Activated naive CD4-positive, alpha-beta T cell treated with Interleukin-2 at 50 U/mL for 16 hours (primary cell): ENCODE results near the gene MCF2L.

Source experiments
- DNase-seq: peaks from one replicate; pipeline ENCODE4 v3.0.0-alpha.2; 2020

Gene MCF2L

GRCh38 chr13:113117911-113118260 lies 148.9 kb downstream of the MCF2L start:
- no peak for DNase-seq

GRCh38 chr13:113118261-113119021 lies 149.4 kb downstream of the MCF2L start:
- no peak for DNase-seq

GRCh38 chr13:113119166-113119821 lies 150.3 kb downstream of the MCF2L start:
- no peak for DNase-seq

- DNase-seq = no peak
These were observed 150.8 kb downstream of the MCF2L start for GRCh38 chr13:113119822-113120189.

- no peak for DNase-seq
These were observed 151.5 kb downstream of the MCF2L start for GRCh38 chr13:113120300-113121182.

- no peak for DNase-seq
These were observed 152.3 kb downstream of the MCF2L start for GRCh38 chr13:113121183-113121927.

GRCh38 chr13:113121928-113122471 lies 153.0 kb downstream of the MCF2L start:
- DNase-seq = no peak

- no peak for DNase-seq
These were observed 153.7 kb downstream of the MCF2L start, which contains the start of gene F10 for GRCh38 chr13:113122550-113123225. F10 (plus strand) TSS chr13:113122799; CDS start chr13:113122856, 57 bp downstream.

GRCh38 chr13:113123226-113124201 lies 154.5 kb downstream of the MCF2L start:
- no peak for DNase-seq

- DNase-seq = no peak
These were observed 155.4 kb downstream of the MCF2L start for GRCh38 chr13:113124211-113124970.

- no peak for DNase-seq
These were observed 156.7 kb downstream of the MCF2L start for GRCh38 chr13:113125506-113126264.

GRCh38 chr13:113126265-113127150 lies 157.5 kb downstream of the MCF2L start:
- no peak for DNase-seq

GRCh38 chr13:113129480-113129879 lies 160.5 kb downstream of the MCF2L start:
- no peak for DNase-seq

- peak; percentile 48 for DNase-seq
These were observed 161.1 kb downstream of the MCF2L start for GRCh38 chr13:113129921-113130750.

GRCh38 chr13:113135281-113135760 lies 166.3 kb downstream of the MCF2L start:
- no peak for DNase-seq

- no peak for DNase-seq
These were observed 168.8 kb downstream of the MCF2L start for GRCh38 chr13:113137691-113138298.
